NAMALWA (cell line): ENCODE data around the gene NAT10.

ENCODE experiments used
- DNase-seq: peaks from one replicate; pipeline ENCODE4 v3.0.0-alpha.2; 2015; ENCODE audit warnings: low spot score

The NAT10 gene

GRCh38 chr11:34190192-34191139 lies 85.0 kb downstream of the NAT10 start:
- no peak for DNase-seq

GRCh38 chr11:34191578-34191977 lies 86.1 kb downstream of the NAT10 start:
- no peak for DNase-seq

GRCh38 chr11:34192481-34193401 lies 87.3 kb downstream of the NAT10 start:
- no peak for DNase-seq

- no peak for DNase-seq
These were observed 89.3 kb downstream of the NAT10 start for GRCh38 chr11:34194576-34195335.
